Activated CD4-positive, CD25-positive, alpha-beta regulatory T cell treated with anti-CD3 and anti-CD28 coated beads, Interleukin-2, amount 50 U/mL, for 16 hours (primary cell): ENCODE measurements around the gene MAPK1.
"Not testable (repeated sequence)": the region's sequence is repeated elsewhere in the genome, so short reads cannot be mapped to it uniquely, and the experiment has no call there.

Experiments used
- DNase-seq: peaks from one replicate; pipeline ENCODE4 v3.0.0-alpha.2; 2020; ENCODE audit warnings: low read depth, low spot score

MAPK1 gene

GRCh38 chr22:21849489-21849888 lies 18.0 kb downstream of the MAPK1 start:
- no peak for DNase-seq

- DNase-seq: not testable (repeated sequence)
Observed at GRCh38 chr22:21848057-21848456, 19.4 kb downstream of the MAPK1 start.

- DNase-seq: no peak
Observed at GRCh38 chr22:21845558-21846453, 21.6 kb downstream of the MAPK1 start.

- DNase-seq: no peak
Observed at GRCh38 chr22:21842946-21843345, 24.5 kb downstream of the MAPK1 start.

- DNase-seq: no peak
Observed at GRCh38 chr22:21841422-21841821, 26.0 kb downstream of the MAPK1 start.

- DNase-seq: no peak
Observed at GRCh38 chr22:21840236-21840823, 27.1 kb downstream of the MAPK1 start.

- DNase-seq: no peak
Observed at GRCh38 chr22:21839765-21840140, 27.7 kb downstream of the MAPK1 start.

GRCh38 chr22:21839104-21839764 lies 28.2 kb downstream of the MAPK1 start:
- not testable (repeated sequence) for DNase-seq

- no peak for DNase-seq
Observed at GRCh38 chr22:21837248-21837979, 30.0 kb downstream of the MAPK1 start.

GRCh38 chr22:21836486-21836885 lies 31.0 kb downstream of the MAPK1 start:
- not testable (repeated sequence) for DNase-seq

- DNase-seq: no peak
Observed at GRCh38 chr22:21835378-21835777, 32.1 kb downstream of the MAPK1 start.

GRCh38 chr22:21834869-21835268 lies 32.6 kb downstream of the MAPK1 start:
- DNase-seq: no peak

GRCh38 chr22:21832291-21833290 lies 34.9 kb downstream of the MAPK1 start:
- no peak for DNase-seq

- DNase-seq: no peak
Observed at GRCh38 chr22:21829523-21829922, 37.9 kb downstream of the MAPK1 start.

GRCh38 chr22:21828268-21828638 lies 39.2 kb downstream of the MAPK1 start:
- DNase-seq: no peak

- no peak for DNase-seq
Observed at GRCh38 chr22:21827628-21828267, 39.7 kb downstream of the MAPK1 start.

- no peak for DNase-seq
Observed at GRCh38 chr22:21826204-21826603, 41.2 kb downstream of the MAPK1 start.

GRCh38 chr22:21824962-21825361 lies 42.5 kb downstream of the MAPK1 start:
- DNase-seq: not testable (repeated sequence)

GRCh38 chr22:21824445-21824912 lies 43.0 kb downstream of the MAPK1 start:
- no peak for DNase-seq
